T-helper 2 cell (primary cell): ENCODE data around the gene NEK10.
A peak's percentile ranks its signal among the peaks of the same experiment; 100 is the strongest.
"Not testable (repeated sequence)": the region's sequence is repeated elsewhere in the genome, so short reads cannot be mapped to it uniquely, and the experiment has no call there.

ENCODE experiments used
- DNase-seq, 5 experiments: peaks; one replicate each; pipeline versions ENCODE4 v3.0.0 to v3.0.0-alpha.2; 2012 to 2022

The NEK10 gene

GRCh38 chr3:27349832-27350231, 19.4 kb downstream of the NEK10 start:
- DNase-seq: peak in 1 of 5 experiments; percentile 62

GRCh38 chr3:27345959-27346865, 23.0 kb downstream of the NEK10 start:
- DNase-seq: no peak

GRCh38 chr3:27345493-27345892, 23.7 kb downstream of the NEK10 start:
- peak in 2 of 5 experiments; percentile 37 to 95 for DNase-seq

- no peak for DNase-seq
Observed at GRCh38 chr3:27345045-27345444, 24.1 kb downstream of the NEK10 start.

- no peak for DNase-seq
Observed at GRCh38 chr3:27344192-27344591, 25.0 kb downstream of the NEK10 start.

- DNase-seq: no peak
Observed at GRCh38 chr3:27342267-27342666, 26.9 kb downstream of the NEK10 start.

GRCh38 chr3:27340534-27340933, 28.6 kb downstream of the NEK10 start:
- DNase-seq: peak in 1 of 5 experiments; percentile 89

GRCh38 chr3:27335571-27335970, 33.6 kb downstream of the NEK10 start:
- DNase-seq: no peak

GRCh38 chr3:27333843-27334242, 35.3 kb downstream of the NEK10 start:
- no peak for DNase-seq

GRCh38 chr3:27328982-27329762, 40.0 kb downstream of the NEK10 start:
- not testable (repeated sequence) for DNase-seq

GRCh38 chr3:27326629-27327545, 42.3 kb downstream of the NEK10 start:
- no peak for DNase-seq

- no peak for DNase-seq
Observed at GRCh38 chr3:27326202-27326601, 43.0 kb downstream of the NEK10 start.

GRCh38 chr3:27325419-27325818, 43.8 kb downstream of the NEK10 start:
- no peak for DNase-seq

GRCh38 chr3:27324686-27325085, 44.5 kb downstream of the NEK10 start:
- peak in 1 of 5 experiments; percentile 36 for DNase-seq

- no peak for DNase-seq
Observed at GRCh38 chr3:27323087-27323570, 46.1 kb downstream of the NEK10 start.

- no peak for DNase-seq
Observed at GRCh38 chr3:27322634-27323033, 46.5 kb downstream of the NEK10 start.

GRCh38 chr3:27319847-27320526, 49.2 kb downstream of the NEK10 start:
- no peak for DNase-seq

GRCh38 chr3:27319304-27319703, 49.9 kb downstream of the NEK10 start:
- no peak for DNase-seq

GRCh38 chr3:27317096-27317495, 52.1 kb downstream of the NEK10 start:
- no peak for DNase-seq

GRCh38 chr3:27315003-27315402, 54.2 kb downstream of the NEK10 start:
- DNase-seq: no peak

- DNase-seq: peak in 2 of 5 experiments; percentile 15 to 85
Observed at GRCh38 chr3:27312044-27312668, 57.0 kb downstream of the NEK10 start.
